Measurements from ENCODE around the gene TGFBR2. TPM values are rescaled to one million over a fixed set of nuclear protein-coding genes. Genes with fewer than 3 reads are reported as not detected.

The TGFBR2 gene
- total and polyA plus RNA-seq, 4 donors: 57.3 to 303 (median 216) TPM

DNA sequence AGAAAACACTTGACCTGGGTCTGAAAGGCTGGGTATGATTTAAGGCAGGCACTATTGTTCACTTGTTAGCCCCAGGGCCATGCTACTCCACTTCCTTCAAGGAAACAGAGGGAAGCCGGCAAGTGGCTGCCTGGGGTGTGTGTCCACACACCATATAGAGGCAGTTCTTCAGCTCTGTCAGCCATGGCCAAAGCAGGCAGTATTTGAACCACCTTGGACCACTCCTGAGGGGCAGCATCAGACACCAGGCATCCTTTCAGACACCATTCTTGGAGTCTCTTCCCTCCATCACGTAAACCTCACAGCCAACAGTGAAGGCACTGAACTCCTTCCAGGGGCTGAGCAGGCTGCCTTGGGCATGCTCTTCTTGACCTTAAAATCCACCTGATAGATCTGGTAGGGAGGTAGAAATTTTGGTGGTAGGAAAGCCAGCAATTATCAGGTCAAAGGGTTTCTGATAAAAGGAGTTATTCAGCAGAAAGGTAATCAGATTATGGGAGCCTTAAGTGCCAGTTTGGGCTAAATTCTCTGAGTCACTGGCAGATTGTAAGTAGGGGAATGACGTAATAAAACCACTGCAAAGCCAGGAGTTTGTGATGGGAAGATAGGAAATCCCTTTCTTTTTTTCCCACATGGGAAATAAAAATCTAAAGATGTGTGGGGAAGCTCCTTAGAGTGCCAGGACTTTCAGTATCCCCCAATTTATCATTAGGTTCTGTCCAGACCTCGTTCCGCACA is 20.2 kb downstream of the TGFBR2 start:
- no peak for DNase-seq
- H3K4me1 ChIP-seq (ENCODE audit: control insufficient read depth in 1 of 2, insufficient read depth in 2 of 2, low read length in 2 of 2): peaks cover 5 to 15% of the 10 kb centered on the region in 2 donors
- H3K9me3 ChIP-seq (ENCODE audit: control insufficient read depth, low read length): peaks cover 2% of the 10 kb centered on the region
- no peak for ATAC-seq (ENCODE audit: low FRiP score)
- peaks cover 0 to 3% of the 10 kb centered on the region in 2 donors for H3K36me3 ChIP-seq (ENCODE audit: control insufficient read depth in 1 of 2, insufficient read depth in 2 of 2, low read length in 1 of 2)
- WGBS, 2 donors: 75 to 77% methylated on average over 5 of the region's 5 CpGs
- H3K27ac ChIP-seq (ENCODE audit: low read depth in 1 of 2, low read length in 2 of 2): peak overlapping the region in 1 of 2 donors; percentile 67
- intact Hi-C loops (cut with DNase I): loop anchor here in 1 of 2 donors (5.0 kb wide), 1 partner anchor 51 kb away; no protein-coding TSS in a partner anchor
- no peaks in the 10 kb centered on the region for H3K27me3 ChIP-seq (ENCODE audit: control insufficient read depth in 1 of 2, insufficient read depth in 2 of 2, low read length in 1 of 2)
- H3K4me3 ChIP-seq (ENCODE audit: low read length in 2 of 2): no peak overlapping the region

DNA sequence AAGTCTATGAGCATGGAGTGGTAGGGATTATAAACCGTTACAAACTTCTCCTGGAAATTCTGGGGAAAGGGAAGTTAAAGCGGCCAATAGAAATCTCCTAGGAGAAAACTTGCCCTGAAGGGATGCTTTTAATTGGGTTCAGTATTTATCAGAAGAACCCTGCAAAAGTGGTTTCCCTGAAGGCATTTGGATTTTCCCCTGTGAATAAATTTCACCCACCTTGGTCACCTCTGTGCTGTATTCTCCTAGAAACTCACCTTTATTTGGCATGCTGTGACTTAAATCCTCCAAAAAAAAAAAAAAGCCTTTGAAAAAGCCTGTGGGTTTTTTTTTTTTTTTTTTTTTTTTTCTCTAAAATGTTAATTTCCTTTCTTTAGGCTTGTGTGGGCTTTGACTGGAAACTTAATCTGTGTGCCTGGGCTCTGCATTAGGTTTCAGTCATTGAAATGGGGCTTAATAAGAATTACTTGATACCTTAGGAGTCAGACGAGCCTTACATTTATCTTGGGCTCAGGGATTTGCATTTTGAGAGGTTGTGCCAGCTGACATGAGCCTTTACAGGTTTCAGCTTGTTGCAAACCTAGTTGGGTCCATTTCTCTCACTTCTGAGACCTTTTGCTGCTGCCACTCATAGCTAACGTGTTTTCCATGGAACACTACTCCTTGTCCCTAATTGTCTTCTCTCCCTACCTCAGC is 22.0 kb downstream of the TGFBR2 start:
- DNase-seq (no peak), ATAC-seq (ENCODE audit: low FRiP score) (no peak)
- 57 to 59% methylated on average over 4 of the region's 4 CpGs for WGBS, 2 donors
- Histone ChIP-seq H3K4me3 (ENCODE audit: low read length in 2 of 2) (no peak overlapping the region), H3K4me1 (ENCODE audit: control insufficient read depth in 1 of 2, insufficient read depth in 2 of 2, low read length in 2 of 2) (peaks cover 5 to 14% of the 10 kb centered on the region in 2 donors), H3K9me3 (ENCODE audit: control insufficient read depth, low read length) (peaks cover 2% of the 10 kb centered on the region), H3K36me3 (ENCODE audit: control insufficient read depth in 1 of 2, insufficient read depth in 2 of 2, low read length in 1 of 2) (peaks cover 0 to 1% of the 10 kb centered on the region in 2 donors), H3K27me3 (ENCODE audit: control insufficient read depth in 1 of 2, insufficient read depth in 2 of 2, low read length in 1 of 2) (no peaks in the 10 kb centered on the region), H3K27ac (ENCODE audit: low read depth in 1 of 2, low read length in 2 of 2) (peak overlapping the region in 1 of 2 donors; percentile 40)
- intact Hi-C loops (cut with DNase I): loop anchor here in 1 of 2 donors (5.0 kb wide), 1 partner anchor 49 kb away; no protein-coding TSS in a partner anchor

DNA sequence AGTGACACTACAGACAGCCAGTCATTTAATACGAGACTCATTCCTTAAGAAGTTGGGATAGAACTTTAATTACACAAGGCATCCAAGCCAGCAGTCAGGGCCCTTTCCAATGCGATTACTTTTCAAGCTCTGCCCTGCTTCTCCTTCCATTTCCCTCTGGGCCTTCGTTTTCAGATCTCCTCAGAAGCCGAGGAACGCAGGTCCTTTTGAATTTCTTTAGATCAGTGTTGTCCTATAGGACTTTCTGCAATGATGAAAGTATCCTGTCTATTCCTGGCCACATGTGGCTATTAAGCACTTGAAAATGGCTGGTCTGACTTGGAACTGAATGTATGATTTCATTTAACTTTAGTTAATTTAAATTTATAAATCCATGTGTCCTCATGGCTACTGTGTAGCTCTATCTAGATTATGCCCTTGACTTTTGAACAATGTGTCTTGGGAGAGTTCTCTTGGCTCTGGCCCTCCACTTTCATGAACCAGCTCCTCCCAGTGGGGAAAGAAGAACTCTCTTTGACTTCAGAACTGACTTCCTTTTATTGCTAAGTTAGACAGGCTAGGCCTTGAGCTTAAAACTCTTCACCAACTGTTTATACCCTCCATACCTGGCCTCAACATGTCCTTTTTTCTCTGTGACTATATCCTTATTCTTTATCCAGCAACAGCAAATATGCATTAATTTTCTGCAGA is 22.6 kb downstream of the TGFBR2 start:
- Histone ChIP-seq H3K36me3 (ENCODE audit: control insufficient read depth in 1 of 2, insufficient read depth in 2 of 2, low read length in 1 of 2) (no peaks in the 10 kb centered on the region), H3K27me3 (ENCODE audit: control insufficient read depth in 1 of 2, insufficient read depth in 2 of 2, low read length in 1 of 2) (no peaks in the 10 kb centered on the region), H3K4me1 (ENCODE audit: control insufficient read depth in 1 of 2, insufficient read depth in 2 of 2, low read length in 2 of 2) (peaks cover 5 to 15% of the 10 kb centered on the region in 2 donors), H3K4me3 (ENCODE audit: low read length in 2 of 2) (no peak overlapping the region), H3K9me3 (ENCODE audit: control insufficient read depth, low read length) (peaks cover 2% of the 10 kb centered on the region), H3K27ac (ENCODE audit: low read depth in 1 of 2, low read length in 2 of 2) (peak overlapping the region in 1 of 2 donors; percentile 40)
- ATAC-seq (ENCODE audit: low FRiP score) (no peak), DNase-seq (no peak)
- intact Hi-C loops (cut with DNase I): loop anchor here in 1 of 2 donors (5.0 kb wide), 1 partner anchor 48 kb away; no protein-coding TSS in a partner anchor
- WGBS, 2 donors: 74 to 91% methylated on average over 5 of the region's 5 CpGs

DNA sequence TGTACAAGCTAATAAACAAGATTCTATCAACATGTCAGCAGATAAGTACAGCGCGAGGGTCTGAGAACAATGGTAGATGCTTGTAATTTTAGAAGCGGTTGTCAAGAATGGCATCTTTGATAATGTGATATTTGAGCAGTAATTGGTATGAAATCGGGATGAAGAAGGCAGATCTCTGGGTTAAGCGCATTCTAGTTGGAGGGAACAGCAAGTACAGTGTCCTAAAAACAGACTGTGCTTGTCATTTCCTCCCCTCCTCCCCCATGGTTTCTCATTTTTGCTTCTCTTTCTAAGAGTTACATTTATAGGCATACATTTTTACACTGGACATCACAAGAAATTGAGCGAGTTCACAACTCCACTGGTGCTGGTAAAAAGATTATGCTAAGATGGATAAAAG is 23.3 kb downstream of the TGFBR2 start:
- DNase-seq (no peak), ATAC-seq (ENCODE audit: low FRiP score) (no peak)
- 93 to 94% methylated on average over 6 of the region's 6 CpGs for WGBS, 2 donors
- H3K4me1 ChIP-seq (ENCODE audit: control insufficient read depth in 1 of 2, insufficient read depth in 2 of 2, low read length in 2 of 2): peaks cover 5 to 15% of the 10 kb centered on the region in 2 donors
- intact Hi-C loops (cut with DNase I): loop anchor here in 1 of 2 donors (5.0 kb wide), 1 partner anchor 48 kb away; no protein-coding TSS in a partner anchor
- no peaks in the 10 kb centered on the region for H3K27me3 ChIP-seq (ENCODE audit: control insufficient read depth in 1 of 2, insufficient read depth in 2 of 2, low read length in 1 of 2)
- H3K27ac ChIP-seq (ENCODE audit: low read depth in 1 of 2, low read length in 2 of 2): no peak overlapping the region
- H3K9me3 ChIP-seq (ENCODE audit: control insufficient read depth, low read length): peaks cover 2% of the 10 kb centered on the region
- H3K36me3 ChIP-seq (ENCODE audit: control insufficient read depth in 1 of 2, insufficient read depth in 2 of 2, low read length in 1 of 2): no peaks in the 10 kb centered on the region
- no peak overlapping the region for H3K4me3 ChIP-seq (ENCODE audit: low read length in 2 of 2)

DNA sequence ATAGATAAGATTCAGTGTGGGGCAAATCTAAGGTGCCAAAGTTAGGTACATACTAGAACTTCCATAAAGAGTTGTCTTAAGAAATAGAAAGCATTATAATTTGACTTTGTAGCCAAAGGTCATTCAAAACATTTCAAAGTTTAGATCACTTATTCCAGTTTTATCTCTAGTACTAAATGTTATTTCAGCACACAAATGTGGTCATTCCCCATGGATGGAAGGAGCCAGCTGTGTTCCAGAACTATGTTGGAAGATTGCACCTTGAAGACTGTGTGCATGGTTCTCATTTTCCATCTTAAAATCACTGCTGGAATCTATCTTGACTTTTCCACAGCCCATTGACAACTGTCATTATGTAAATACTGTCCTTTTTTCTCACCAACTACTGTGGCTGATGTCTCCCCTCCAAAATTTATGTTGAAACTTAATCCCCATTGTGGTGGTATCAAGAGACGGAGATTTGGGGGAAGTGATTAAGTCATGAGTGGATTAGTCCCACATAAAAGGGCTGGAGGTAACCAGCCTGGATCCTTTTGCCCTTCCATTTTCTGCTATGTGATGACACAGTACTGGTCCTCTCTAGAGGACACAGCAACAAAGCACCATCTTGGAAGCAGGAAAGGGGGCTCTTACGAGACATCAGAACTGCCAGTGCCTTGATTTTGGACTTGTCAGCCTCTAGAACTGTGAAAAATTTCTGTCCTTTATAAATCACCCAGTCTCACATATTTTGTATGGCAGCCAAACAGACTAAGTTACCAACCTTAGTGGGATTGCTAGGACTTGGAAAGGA is 24.0 kb downstream of the TGFBR2 start:
- no peak for DNase-seq
- Histone ChIP-seq H3K36me3 (ENCODE audit: control insufficient read depth in 1 of 2, insufficient read depth in 2 of 2, low read length in 1 of 2) (no peaks in the 10 kb centered on the region), H3K9me3 (ENCODE audit: control insufficient read depth, low read length) (peaks cover 2% of the 10 kb centered on the region), H3K27ac (ENCODE audit: low read depth in 1 of 2, low read length in 2 of 2) (no peak overlapping the region), H3K4me3 (ENCODE audit: low read length in 2 of 2) (no peak overlapping the region), H3K4me1 (ENCODE audit: control insufficient read depth in 1 of 2, insufficient read depth in 2 of 2, low read length in 2 of 2) (peaks cover 5 to 12% of the 10 kb centered on the region in 2 donors), H3K27me3 (ENCODE audit: control insufficient read depth in 1 of 2, insufficient read depth in 2 of 2, low read length in 1 of 2) (no peaks in the 10 kb centered on the region)
- WGBS, 2 donors: 52 to 72% methylated on average over 2 of the region's 2 CpGs
- intact Hi-C loops (cut with DNase I): no loop called here
- ATAC-seq (ENCODE audit: low FRiP score): no peak

DNA sequence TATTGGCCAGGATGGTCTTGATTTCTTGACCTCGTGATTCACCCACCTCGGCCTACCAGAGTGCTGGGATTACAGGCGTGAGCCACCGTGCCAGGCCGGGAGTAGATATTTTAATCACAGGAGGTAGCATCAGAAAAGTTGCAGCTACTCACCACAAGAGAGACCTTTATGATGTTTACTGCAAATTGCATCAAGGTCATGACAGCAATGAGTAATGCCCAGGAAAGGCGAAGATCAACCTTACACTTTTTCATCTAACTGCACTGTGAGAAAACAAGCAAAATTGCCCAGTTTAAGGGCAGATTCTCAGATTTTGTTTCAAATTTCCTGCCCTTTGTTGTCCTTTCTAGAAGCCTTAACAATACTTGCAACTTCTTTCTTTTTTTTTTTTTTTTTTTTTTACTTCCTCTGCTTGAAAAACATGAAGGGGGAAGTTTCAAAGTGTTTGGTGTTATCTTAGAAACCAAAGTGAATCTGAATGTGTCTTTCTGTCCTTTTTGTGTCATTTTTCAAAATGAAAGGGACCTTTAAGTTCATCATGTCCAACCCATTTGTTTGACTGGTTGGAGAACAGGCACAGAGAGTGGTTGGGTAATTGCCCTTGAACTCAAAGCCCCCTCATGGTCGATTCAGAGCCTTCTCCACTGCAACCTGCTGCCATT is 25.0 kb downstream of the TGFBR2 start:
- no peak overlapping the region for H3K4me3 ChIP-seq (ENCODE audit: low read length in 2 of 2)
- intact Hi-C loops (cut with DNase I): no loop called here
- ATAC-seq (ENCODE audit: low FRiP score): no peak
- no peaks in the 10 kb centered on the region for H3K27me3 ChIP-seq (ENCODE audit: control insufficient read depth in 1 of 2, insufficient read depth in 2 of 2, low read length in 1 of 2)
- H3K9me3 ChIP-seq (ENCODE audit: control insufficient read depth, low read length): peaks cover 2% of the 10 kb centered on the region
- H3K27ac ChIP-seq (ENCODE audit: low read depth in 1 of 2, low read length in 2 of 2): no peak overlapping the region
- WGBS, 2 donors: 90 to 91% methylated on average over 7 of the region's 7 CpGs
- H3K36me3 ChIP-seq (ENCODE audit: control insufficient read depth in 1 of 2, insufficient read depth in 2 of 2, low read length in 1 of 2): no peaks in the 10 kb centered on the region
- H3K4me1 ChIP-seq (ENCODE audit: control insufficient read depth in 1 of 2, insufficient read depth in 2 of 2, low read length in 2 of 2): peaks cover 5 to 14% of the 10 kb centered on the region in 2 donors
- no peak for DNase-seq

DNA sequence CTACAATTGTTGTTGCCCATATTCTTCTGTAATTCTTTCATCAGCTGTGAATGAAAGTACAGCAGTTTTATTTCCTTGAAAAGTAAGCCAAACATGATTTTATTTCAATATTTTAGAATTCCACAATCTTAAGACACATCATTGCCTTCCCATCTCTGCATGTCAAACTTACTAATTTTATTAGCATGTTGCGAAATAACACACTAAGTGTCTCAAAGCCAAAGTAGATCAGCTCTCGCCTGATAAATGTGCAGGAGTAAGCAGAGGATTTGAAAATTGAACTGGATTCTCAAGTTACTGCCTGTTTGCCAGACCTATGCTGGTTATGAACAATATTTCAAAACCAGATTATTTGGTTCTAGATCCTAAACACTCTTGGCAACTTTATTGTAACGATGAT is 25.7 kb downstream of the TGFBR2 start:
- intact Hi-C loops (cut with DNase I): no loop called here
- no peaks in the 10 kb centered on the region for H3K36me3 ChIP-seq (ENCODE audit: control insufficient read depth in 1 of 2, insufficient read depth in 2 of 2, low read length in 1 of 2)
- ATAC-seq (ENCODE audit: low FRiP score) (peak; percentile 63), DNase-seq (no peak)
- H3K4me1 ChIP-seq (ENCODE audit: control insufficient read depth in 1 of 2, insufficient read depth in 2 of 2, low read length in 2 of 2): peaks cover 5 to 9% of the 10 kb centered on the region in 2 donors
- H3K9me3 ChIP-seq (ENCODE audit: control insufficient read depth, low read length): peaks cover 2% of the 10 kb centered on the region
- WGBS, 2 donors: 94 to 97% methylated on average over 3 of the region's 3 CpGs
- H3K27me3 ChIP-seq (ENCODE audit: control insufficient read depth in 1 of 2, insufficient read depth in 2 of 2, low read length in 1 of 2): no peaks in the 10 kb centered on the region
- no peak overlapping the region for H3K27ac ChIP-seq (ENCODE audit: low read depth in 1 of 2, low read length in 2 of 2)
- no peak overlapping the region for H3K4me3 ChIP-seq (ENCODE audit: low read length in 2 of 2)
